Naive thymus-derived CD8-positive, alpha-beta T cell (primary cell): ENCODE measurements around the gene RNASE4. TPM values are rescaled to one million over a fixed set of nuclear protein-coding genes. Genes with fewer than 3 reads are reported as not detected.

Experiments used
- ATAC-seq, 2 donors: fragments of 150-1000 bp; cut with Tn5 transposase in 1 of 2; sonication (Bioruptor Pico), chemical (Tn5 transposase) in 1 of 2; 1 replicate in 1 of 2; 2 replicates in 1 of 2; pipeline ENCODE4 v1.10.0; 2021; ENCODE audit warnings: mild to moderate bottlenecking in 2 of 2, moderate library complexity in 2 of 2
- POLR2A ChIA-PET: fragments of 350-600 bp; sonication (Branson Sonifier 250); formaldehyde crosslinking; loops from one replicate; lab custom pipeline; 2021; ENCODE audit warnings: antibody characterized with exemption; lab: Charles Lee
- DNase-seq, 10 donors: peaks; one replicate each; pipeline versions ENCODE4 v3.0.0 to v3.0.0-alpha.2; 2020 to 2022
- H3K27ac Mint-ChIP-seq, 10 donors: one replicate each; pipeline ENCODE4 v1.8.0; 2020 to 2022; ENCODE audit warnings: mild to moderate bottlenecking in 10 of 10, mixed read lengths in 10 of 10, moderate library complexity in 4 of 10, inconsistent platforms in 1 of 10
- H3K27me3 Mint-ChIP-seq, 5 donors: one replicate each; pipeline ENCODE4 v1.8.0; 2021 to 2022; ENCODE audit warnings: mixed read lengths in 5 of 5
- H3K36me3 Mint-ChIP-seq, 3 donors: one replicate each; pipeline ENCODE4 v1.8.0; 2020 to 2022; ENCODE audit warnings: mixed read lengths in 3 of 3, mild to moderate bottlenecking in 2 of 3, inconsistent platforms in 1 of 3
- H3K4me1 Mint-ChIP-seq, 4 donors: one replicate each; pipeline ENCODE4 v1.8.0; 2021 to 2022; ENCODE audit warnings: mixed read lengths in 4 of 4
- H3K4me3 Mint-ChIP-seq, 10 donors: one replicate each; pipeline ENCODE4 v1.8.0; 2020 to 2022; ENCODE audit warnings: mild to moderate bottlenecking in 10 of 10, mixed read lengths in 10 of 10, moderate library complexity in 6 of 10, inconsistent platforms in 1 of 10
- H3K9me3 Mint-ChIP-seq, 9 donors: one replicate each; pipeline ENCODE4 v1.8.0; 2020 to 2022; ENCODE audit warnings: mixed read lengths in 9 of 9, mild to moderate bottlenecking in 3 of 9, inconsistent platforms in 1 of 9, moderate library complexity in 1 of 9
- polyA plus RNA-seq, 3 donors: library from polyadenylated mRNA; unstranded; fragments of 300-500 nt; fragmentation: Illumina TruSeq; gene quantifications; one replicate each; pipeline ENCODE4 v1.2.3, GENCODE V29; 2021
- total RNA-seq, 8 experiments: library from RNA in 2 of 8; stranded (reverse) in 2 of 8; gene quantifications; one replicate each; pipeline ENCODE4 v1.2.3 and lab custom pipeline; 2021 to 2026

The RNASE4 gene
- total and polyA plus RNA-seq, 5 experiments from 2014 or later, result 0.46 to 0.63 TPM; not detected in 3

- Mint-ChIP-seq H3K36me3 (no peaks in the 10 kb centered on the region), H3K9me3 (peaks cover 0 to 1% (median 0%) of the 10 kb centered on the region in 9 donors), H3K27me3 (peaks cover 0 to 5% (median 0%) of the 10 kb centered on the region in 5 donors), H3K4me3 (no peak overlapping the region), H3K27ac (peak overlapping the region in 1 of 10 donors; percentile 72), H3K4me1 (peaks cover 8 to 33% (median 15%) of the 10 kb centered on the region in 4 donors)
- DNase-seq, result peak in 2 of 10 donors; percentile 57 to 59
- POLR2A ChIA-PET, result interaction anchor here (0.6 to 4.9 kb wide), 14 partner anchors 10 to 589 kb away, joined by 3 to 74 read pairs (median 6); partner anchors contain the start of genes CCNB1IP1, PARP2 and PIP4P1
- peak in 1 of 2 donors; percentile 25 for ATAC-seq
Observed at GRCh38 chr14:20680843-20681347, 3.5 kb upstream of the RNASE4 start.

GRCh38 chr14:20681348-20682126, 2.8 kb upstream of the RNASE4 start:
- Mint-ChIP-seq H3K36me3 (no peaks in the 10 kb centered on the region), H3K27me3 (peaks cover 0 to 5% (median 0%) of the 10 kb centered on the region in 5 donors), H3K27ac (no peak overlapping the region), H3K4me3 (no peak overlapping the region), H3K4me1 (peaks cover 8 to 33% (median 15%) of the 10 kb centered on the region in 4 donors), H3K9me3 (peaks cover 0 to 1% (median 0%) of the 10 kb centered on the region in 9 donors)
- ATAC-seq, result peak; percentile 6 to 34
- POLR2A ChIA-PET, result interaction anchor here (0.6 to 4.9 kb wide), 19 partner anchors 9 to 351 kb away, joined by 3 to 74 read pairs (median 4); partner anchors contain the start of genes APEX1, CCNB1IP1, OSGEP and PARP2
- DNase-seq, result peak; percentile 63 to 96 (median 92)

- DNase-seq (no peak), ATAC-seq (no peak)
- H3K27ac Mint-ChIP-seq, result no peak overlapping the region
- peaks cover 0 to 1% (median 0%) of the 10 kb centered on the region in 9 donors for H3K9me3 Mint-ChIP-seq
- no peak overlapping the region for H3K4me3 Mint-ChIP-seq
- POLR2A ChIA-PET, result interaction anchor here (0.6 to 4.9 kb wide), 18 partner anchors 9 to 352 kb away, joined by 3 to 74 read pairs (median 4); partner anchors contain the start of genes APEX1, CCNB1IP1, OSGEP and PARP2
- no peaks in the 10 kb centered on the region for H3K36me3 Mint-ChIP-seq
- peaks cover 0 to 5% (median 0%) of the 10 kb centered on the region in 5 donors for H3K27me3 Mint-ChIP-seq
- H3K4me1 Mint-ChIP-seq, result peaks cover 8 to 33% (median 15%) of the 10 kb centered on the region in 4 donors
Observed at GRCh38 chr14:20682127-20682434, 2.3 kb upstream of the RNASE4 start.

- POLR2A ChIA-PET, result interaction anchor here (0.6 to 4.9 kb wide), 20 partner anchors 9 to 352 kb away, joined by 3 to 74 read pairs (median 5); partner anchors contain the start of genes APEX1, OSGEP, PARP2 and PIP4P1
- ATAC-seq, result peak; percentile 61 to 70
Observed at GRCh38 chr14:20682435-20683124, 1.8 kb upstream of the RNASE4 start.

GRCh38 chr14:20683125-20683890, 1.1 kb upstream of the RNASE4 start:
- H3K36me3 Mint-ChIP-seq, result no peaks in the 10 kb centered on the region
- POLR2A ChIA-PET, result interaction anchor here (0.8 to 4.9 kb wide), 14 partner anchors 9 to 353 kb away, joined by 3 to 74 read pairs (median 6); partner anchors contain the start of genes APEX1, OSGEP, PARP2 and PIP4P1
- peak; percentile 44 to 89 (median 82) for DNase-seq

More at GRCh38 chr14:20682435-20683124, 1.8 kb upstream of the RNASE4 start:
- peak; percentile 71 to 91 (median 80) for DNase-seq
- Mint-ChIP-seq H3K9me3 (peaks cover 0 to 1% (median 0%) of the 10 kb centered on the region in 9 donors), H3K36me3 (no peaks in the 10 kb centered on the region), H3K4me3 (no peak overlapping the region), H3K27me3 (peaks cover 0 to 5% (median 0%) of the 10 kb centered on the region in 5 donors), H3K4me1 (peaks cover 8 to 33% (median 15%) of the 10 kb centered on the region in 4 donors), H3K27ac (no peak overlapping the region)

GRCh38 chr14:20684662-20685456, 499 bp downstream of the RNASE4 start:
- DNase-seq (no peak), ATAC-seq (no peak)
- H3K27ac Mint-ChIP-seq, result peak overlapping the region in 6 of 10 donors; percentile 48 to 86 (median 77)
- peaks cover 8 to 31% (median 15%) of the 10 kb centered on the region in 4 donors for H3K4me1 Mint-ChIP-seq
- H3K4me3 Mint-ChIP-seq, result peak overlapping the region in 1 of 10 donors; percentile 19
- H3K27me3 Mint-ChIP-seq, result peaks cover 0 to 5% (median 0%) of the 10 kb centered on the region in 5 donors
- H3K36me3 Mint-ChIP-seq, result no peaks in the 10 kb centered on the region
- POLR2A ChIA-PET, result interaction anchor here (1.5 to 4.9 kb wide), 7 partner anchors 22 to 343 kb away, joined by 3 to 74 read pairs (median 14); partner anchors contain the start of genes APEX1, OSGEP, PARP2 and PIP4P1
- peaks cover 0 to 1% (median 0%) of the 10 kb centered on the region in 9 donors for H3K9me3 Mint-ChIP-seq

More at GRCh38 chr14:20683125-20683890, 1.1 kb upstream of the RNASE4 start:
- Mint-ChIP-seq H3K27me3 (peaks cover 0 to 5% (median 0%) of the 10 kb centered on the region in 5 donors), H3K9me3 (peaks cover 0 to 1% (median 0%) of the 10 kb centered on the region in 9 donors), H3K27ac (no peak overlapping the region), H3K4me1 (peaks cover 8 to 33% (median 15%) of the 10 kb centered on the region in 4 donors), H3K4me3 (no peak overlapping the region)
- peak; percentile 37 to 55 for ATAC-seq

- H3K36me3 Mint-ChIP-seq, result no peaks in the 10 kb centered on the region
- peaks cover 0 to under 1% (median 0%) of the 10 kb centered on the region in 5 donors for H3K27me3 Mint-ChIP-seq
- no peak overlapping the region for H3K27ac Mint-ChIP-seq
- POLR2A ChIA-PET, result interaction anchor here (1.5 kb wide), 1 partner anchor 24 kb away, joined by 3 read pairs; no protein-coding TSS in a partner anchor
- no peaks in the 10 kb centered on the region for H3K9me3 Mint-ChIP-seq
- ATAC-seq (no peak), DNase-seq (no peak)
- H3K4me3 Mint-ChIP-seq, result no peak overlapping the region
- peaks cover 9 to 19% (median 14%) of the 10 kb centered on the region in 4 donors for H3K4me1 Mint-ChIP-seq
Observed at GRCh38 chr14:20686386-20687143, 2.2 kb downstream of the RNASE4 start.

GRCh38 chr14:20687362-20688166, 3.2 kb downstream of the RNASE4 start:
- POLR2A ChIA-PET, result no interaction called here
- Mint-ChIP-seq H3K4me3 (no peak overlapping the region), H3K4me1 (peaks cover 5 to 16% (median 13%) of the 10 kb centered on the region in 4 donors), H3K36me3 (no peaks in the 10 kb centered on the region), H3K27ac (no peak overlapping the region), H3K9me3 (no peaks in the 10 kb centered on the region), H3K27me3 (no peaks in the 10 kb centered on the region)
- no peak for ATAC-seq
- no peak for DNase-seq

GRCh38 chr14:20688167-20688839, 3.9 kb downstream of the RNASE4 start, which contains the start of gene ANG:
TSS of gene ANG (plus strand) at chr14:20688764. CDS start at chr14:20693565, 4,801 bp downstream.
- peaks cover 5 to 16% (median 13%) of the 10 kb centered on the region in 4 donors for H3K4me1 Mint-ChIP-seq
- H3K4me3 Mint-ChIP-seq, result no peak within 1 kb of the TSS
- DNase-seq (no peak), ATAC-seq (no peak)
- H3K27ac Mint-ChIP-seq, result no peak within 1 kb of the TSS
- H3K9me3 Mint-ChIP-seq, result no peaks in the 10 kb centered on the region
- no peaks in the 10 kb centered on the region for H3K36me3 Mint-ChIP-seq
- peaks cover 0 to 6% (median 2%) of the 10 kb centered on the region in 5 donors for H3K27me3 Mint-ChIP-seq
- POLR2A ChIA-PET, result interaction anchor here (0.7 kb wide), 1 partner anchor 219 kb away, joined by 3 read pairs; no protein-coding TSS in a partner anchor
